ENCODE results near the gene PATL1.

GRCh38 chr11:59602432-59602831 is 66.4 kb downstream of the PATL1 start:
- TF ChIP-seq CTCF (IDR thresholded peaks at IDR 0.05): no peak
- no peak for TF ChIP-seq REST (IDR thresholded peaks at IDR 0.05; ENCODE audit: insufficient read depth in 1 of 2, low read depth in 2 of 2, low read length in 1 of 2)

Data from Panc1 (cell line).